HepG2 (cell line): ENCODE results near the gene PRXL2A. TPM values are rescaled to one million over a fixed set of nuclear protein-coding genes. Genes with fewer than 3 reads are reported as not detected.

ENCODE experiments used
- ETV6 ChIP-seq: sonication (generic); formaldehyde crosslinking; conservative IDR thresholded peaks from 2 replicates; pipeline ENCODE4 v1.4.0; 2020; ENCODE audit warnings: missing genetic modification reagents
- KAT7 ChIP-seq: IDR thresholded peaks from 2 replicates; pipeline ENCODE4 v1.6.1; 2018; ENCODE audit warnings: borderline replicate concordance, missing compliant biosample characterization
- MIER3 ChIP-seq: IDR thresholded peaks from 2 replicates; pipeline ENCODE4 v1.6.1; 2016; ENCODE audit warnings: missing compliant biosample characterization, borderline replicate concordance
- MIXL1 ChIP-seq: IDR thresholded peaks from 2 replicates; pipeline ENCODE4 v1.6.1; 2016
- PAWR ChIP-seq: sonication (generic); formaldehyde crosslinking; IDR thresholded peaks from 2 replicates; pipeline ENCODE4 v1.4.0; 2020; ENCODE audit warnings: missing genetic modification reagents, mild to moderate bottlenecking, borderline replicate concordance
- WIZ ChIP-seq: sonication (generic); formaldehyde crosslinking; IDR thresholded peaks from 2 replicates; pipeline ENCODE4 v1.5.1; 2020; ENCODE audit warnings: mild to moderate bottlenecking, missing genetic modification reagents
- ZNF224 ChIP-seq: sonication (generic); formaldehyde crosslinking; IDR thresholded peaks from 2 replicates; pipeline ENCODE4 v1.5.0; 2020; ENCODE audit warnings: mild to moderate bottlenecking, missing genetic modification reagents
- ZNF274 ChIP-seq: sonication (generic); formaldehyde crosslinking; IDR thresholded peaks from 2 replicates; pipeline ENCODE4 v1.5.1; 2020; ENCODE audit warnings: mild to moderate bottlenecking, missing genetic modification reagents
- ZNF282 ChIP-seq: fragments of 450-650 bp; IDR thresholded peaks from 2 replicates; pipeline ENCODE4 v1.6.1; 2018; ENCODE audit not compliant: partially characterized antibody
- ZNF296 ChIP-seq: sonication (generic); formaldehyde crosslinking; conservative IDR thresholded peaks from 2 replicates; pipeline ENCODE4 v1.5.0; 2020; ENCODE audit warnings: mild to moderate bottlenecking, missing genetic modification reagents
- ZNF33B ChIP-seq: sonication (generic); formaldehyde crosslinking; IDR thresholded peaks from 2 replicates; pipeline ENCODE4 v1.5.1; 2020; ENCODE audit warnings: mild to moderate bottlenecking, missing genetic modification reagents
- ZNF549 ChIP-seq: sonication (generic); formaldehyde crosslinking; IDR thresholded peaks from 2 replicates; pipeline ENCODE4 v1.5.0; 2020; ENCODE audit warnings: missing genetic modification reagents
- ZNF564 ChIP-seq: sonication (generic); formaldehyde crosslinking; IDR thresholded peaks from 2 replicates; pipeline ENCODE4 v1.8.1; 2023; ENCODE audit warnings: mild to moderate bottlenecking, missing genetic modification reagents
- polyA plus RNA-seq, 8 experiments: library from polyadenylated mRNA; depleted of rRNA in 3 of 8; stranded (reverse) in 7 of 8; unstranded in 1 of 8; fragments of >200 nt; fragmentation: Illumina TruSeq in 4 of 8; extraction: Trizol in 4 of 8; gene quantifications; 2 replicates each; pipeline versions ENCODE4 v1.2.1 to v1.2.3, GENCODE V29; 2011 to 2016; ENCODE audit warnings: low read depth in 4 of 8, missing spikeins in 1 of 8, mixed read lengths in 1 of 8; ENCODE audit not compliant: insufficient read depth in 1 of 8
- total RNA-seq, 5 experiments: library from RNA; depleted of rRNA; stranded (reverse); fragments of >200 nt; fragmentation: Illumina TruSeq; extraction: Trizol; gene quantifications; 2 replicates each; pipeline ENCODE4 v1.2.3, GENCODE V29; 2016; ENCODE audit warnings: low read depth in 1 of 5
- TF ChIP-seq, protein P1 (sequence below), 2 experiments: sonication (generic) in 1 of 2; formaldehyde crosslinking in 1 of 2; IDR thresholded peaks; 2 replicates each; pipeline versions ENCODE4 v1.4.0 to v1.6.1; 2018 to 2020; ENCODE audit warnings: missing genetic modification reagents in 2 of 2, borderline replicate concordance in 1 of 2, low read depth in 1 of 2, mild to moderate bottlenecking in 1 of 2, missing biosample characterization in 1 of 2
- TF ChIP-seq, protein P2 (sequence below): sonication (generic); formaldehyde crosslinking; conservative IDR thresholded peaks from 2 replicates; pipeline ENCODE4 v1.8.0; 2022; ENCODE audit warnings: mild to moderate bottlenecking, moderate library complexity, missing genetic modification reagents
- TF ChIP-seq, protein P3 (sequence below): sonication (generic); formaldehyde crosslinking; IDR thresholded peaks from 2 replicates; pipeline ENCODE4 v1.9.0; 2021; ENCODE audit warnings: mild to moderate bottlenecking, missing genetic modification reagents
- TF ChIP-seq, protein P4 (sequence below): IDR thresholded peaks from 2 replicates; pipeline ENCODE4 v1.6.1; 2016; ENCODE audit warnings: missing biosample characterization, missing genetic modification reagents, low read depth

The PRXL2A gene
- total and polyA plus RNA-seq, 2 of the 13 experiments (the other 11 are each of a cell fraction or from before 2014, with no cell fraction given) = 43.9 to 79.9 TPM

DNA sequence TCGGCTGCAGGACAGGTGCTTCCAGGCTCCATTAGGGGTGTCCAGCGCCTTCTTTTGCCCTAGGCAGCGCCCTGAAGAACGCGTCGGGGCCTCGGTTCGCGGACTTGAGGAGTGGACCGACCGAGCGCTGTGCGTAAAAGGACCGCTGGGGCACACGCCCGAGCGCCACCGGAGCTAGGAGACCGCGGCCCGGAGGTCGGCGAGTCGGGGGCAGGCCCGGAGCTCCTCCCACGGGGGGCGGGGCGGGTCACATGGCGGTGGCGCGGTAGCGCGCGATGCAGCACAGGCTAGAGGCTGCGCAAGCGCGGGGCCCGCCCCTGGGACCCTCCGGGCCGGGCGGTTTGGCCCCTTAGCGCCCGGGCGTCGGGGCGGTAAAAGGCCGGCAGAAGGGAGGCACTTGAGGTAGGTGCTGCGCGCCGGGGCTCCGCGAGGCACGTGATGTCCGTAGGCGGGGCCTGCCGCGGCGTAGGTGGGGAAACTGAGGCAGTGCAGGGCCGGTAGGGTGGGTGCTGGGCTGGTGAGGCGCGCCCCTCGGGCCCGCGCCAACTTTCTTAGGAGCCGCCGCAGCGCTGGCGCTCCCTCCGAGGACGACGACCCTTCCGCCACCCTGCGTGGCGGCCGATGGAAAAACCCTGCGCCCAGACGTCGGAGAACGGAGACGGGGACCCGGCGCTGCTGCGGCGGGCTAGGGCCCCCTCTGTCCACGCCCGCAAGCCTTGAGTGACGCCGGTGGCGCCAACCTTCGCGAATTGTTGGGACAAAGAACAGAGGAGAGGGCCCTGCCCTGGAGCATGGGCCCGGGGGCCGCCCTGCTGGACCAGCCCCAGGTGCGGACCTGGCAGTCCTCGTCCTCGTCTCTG is at the start of gene PRXL2A (continued):
- TF ChIP-seq ZNF224 (CRISPR knock-in tag) (no peak), ETV6 (CRISPR knock-in tag) (0 out of 2 replicates have a peak, but pooled peaks have one; percentile 19), MIXL1 (CRISPR knock-in tag) (no peak; the same call in 1 of the 2 replicates), ZNF274 (CRISPR knock-in tag) (peak; percentile 70; the same call in 1 of the 2 replicates), ZNF549 (peak; percentile 61; the same call in 1 of the 2 replicates), KAT7 (no peak; the same call in 1 of the 2 replicates), ZNF564 (peak; percentile 89), WIZ (CRISPR knock-in tag) (no peak), PAWR (CRISPR knock-in tag) (no peak), ZNF33B (peak; percentile 23; the same call in 1 of the 2 replicates), ZNF296 (no peak), ZNF282 (no peak), MIER3 (CRISPR knock-in tag) (0 out of 2 replicates have a peak, but pooled peaks have one; percentile 32)
- TF ChIP-seq, protein P1, sequence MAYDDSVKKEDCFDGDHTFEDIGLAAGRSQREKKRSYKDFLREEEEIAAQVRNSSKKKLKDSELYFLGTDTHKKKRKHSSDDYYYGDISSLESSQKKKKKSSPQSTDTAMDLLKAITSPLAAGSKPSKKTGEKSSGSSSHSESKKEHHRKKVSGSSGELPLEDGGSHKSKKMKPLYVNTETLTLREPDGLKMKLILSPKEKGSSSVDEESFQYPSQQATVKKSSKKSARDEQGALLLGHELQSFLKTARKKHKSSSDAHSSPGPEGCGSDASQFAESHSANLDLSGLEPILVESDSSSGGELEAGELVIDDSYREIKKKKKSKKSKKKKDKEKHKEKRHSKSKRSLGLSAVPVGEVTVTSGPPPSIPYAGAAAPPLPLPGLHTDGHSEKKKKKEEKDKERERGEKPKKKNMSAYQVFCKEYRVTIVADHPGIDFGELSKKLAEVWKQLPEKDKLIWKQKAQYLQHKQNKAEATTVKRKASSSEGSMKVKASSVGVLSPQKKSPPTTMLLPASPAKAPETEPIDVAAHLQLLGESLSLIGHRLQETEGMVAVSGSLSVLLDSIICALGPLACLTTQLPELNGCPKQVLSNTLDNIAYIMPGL (CRISPR knock-in tag; IDR thresholded peaks at IDR 0.05; ENCODE audit: borderline replicate concordance in 1 of 2, low read depth in 1 of 2) = peak in 1 of 2 experiments; percentile 79; a peak in 2 of 4 replicates
- TF ChIP-seq, protein P2, sequence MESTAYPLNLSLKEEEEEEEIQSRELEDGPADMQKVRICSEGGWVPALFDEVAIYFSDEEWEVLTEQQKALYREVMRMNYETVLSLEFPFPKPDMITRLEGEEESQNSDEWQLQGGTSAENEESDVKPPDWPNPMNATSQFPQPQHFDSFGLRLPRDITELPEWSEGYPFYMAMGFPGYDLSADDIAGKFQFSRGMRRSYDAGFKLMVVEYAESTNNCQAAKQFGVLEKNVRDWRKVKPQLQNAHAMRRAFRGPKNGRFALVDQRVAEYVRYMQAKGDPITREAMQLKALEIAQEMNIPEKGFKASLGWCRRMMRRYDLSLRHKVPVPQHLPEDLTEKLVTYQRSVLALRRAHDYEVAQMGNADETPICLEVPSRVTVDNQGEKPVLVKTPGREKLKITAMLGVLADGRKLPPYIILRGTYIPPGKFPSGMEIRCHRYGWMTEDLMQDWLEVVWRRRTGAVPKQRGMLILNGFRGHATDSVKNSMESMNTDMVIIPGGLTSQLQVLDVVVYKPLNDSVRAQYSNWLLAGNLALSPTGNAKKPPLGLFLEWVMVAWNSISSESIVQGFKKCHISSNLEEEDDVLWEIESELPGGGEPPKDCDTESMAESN (CRISPR knock-in tag) = peak; percentile 78
- TF ChIP-seq, protein P3, sequence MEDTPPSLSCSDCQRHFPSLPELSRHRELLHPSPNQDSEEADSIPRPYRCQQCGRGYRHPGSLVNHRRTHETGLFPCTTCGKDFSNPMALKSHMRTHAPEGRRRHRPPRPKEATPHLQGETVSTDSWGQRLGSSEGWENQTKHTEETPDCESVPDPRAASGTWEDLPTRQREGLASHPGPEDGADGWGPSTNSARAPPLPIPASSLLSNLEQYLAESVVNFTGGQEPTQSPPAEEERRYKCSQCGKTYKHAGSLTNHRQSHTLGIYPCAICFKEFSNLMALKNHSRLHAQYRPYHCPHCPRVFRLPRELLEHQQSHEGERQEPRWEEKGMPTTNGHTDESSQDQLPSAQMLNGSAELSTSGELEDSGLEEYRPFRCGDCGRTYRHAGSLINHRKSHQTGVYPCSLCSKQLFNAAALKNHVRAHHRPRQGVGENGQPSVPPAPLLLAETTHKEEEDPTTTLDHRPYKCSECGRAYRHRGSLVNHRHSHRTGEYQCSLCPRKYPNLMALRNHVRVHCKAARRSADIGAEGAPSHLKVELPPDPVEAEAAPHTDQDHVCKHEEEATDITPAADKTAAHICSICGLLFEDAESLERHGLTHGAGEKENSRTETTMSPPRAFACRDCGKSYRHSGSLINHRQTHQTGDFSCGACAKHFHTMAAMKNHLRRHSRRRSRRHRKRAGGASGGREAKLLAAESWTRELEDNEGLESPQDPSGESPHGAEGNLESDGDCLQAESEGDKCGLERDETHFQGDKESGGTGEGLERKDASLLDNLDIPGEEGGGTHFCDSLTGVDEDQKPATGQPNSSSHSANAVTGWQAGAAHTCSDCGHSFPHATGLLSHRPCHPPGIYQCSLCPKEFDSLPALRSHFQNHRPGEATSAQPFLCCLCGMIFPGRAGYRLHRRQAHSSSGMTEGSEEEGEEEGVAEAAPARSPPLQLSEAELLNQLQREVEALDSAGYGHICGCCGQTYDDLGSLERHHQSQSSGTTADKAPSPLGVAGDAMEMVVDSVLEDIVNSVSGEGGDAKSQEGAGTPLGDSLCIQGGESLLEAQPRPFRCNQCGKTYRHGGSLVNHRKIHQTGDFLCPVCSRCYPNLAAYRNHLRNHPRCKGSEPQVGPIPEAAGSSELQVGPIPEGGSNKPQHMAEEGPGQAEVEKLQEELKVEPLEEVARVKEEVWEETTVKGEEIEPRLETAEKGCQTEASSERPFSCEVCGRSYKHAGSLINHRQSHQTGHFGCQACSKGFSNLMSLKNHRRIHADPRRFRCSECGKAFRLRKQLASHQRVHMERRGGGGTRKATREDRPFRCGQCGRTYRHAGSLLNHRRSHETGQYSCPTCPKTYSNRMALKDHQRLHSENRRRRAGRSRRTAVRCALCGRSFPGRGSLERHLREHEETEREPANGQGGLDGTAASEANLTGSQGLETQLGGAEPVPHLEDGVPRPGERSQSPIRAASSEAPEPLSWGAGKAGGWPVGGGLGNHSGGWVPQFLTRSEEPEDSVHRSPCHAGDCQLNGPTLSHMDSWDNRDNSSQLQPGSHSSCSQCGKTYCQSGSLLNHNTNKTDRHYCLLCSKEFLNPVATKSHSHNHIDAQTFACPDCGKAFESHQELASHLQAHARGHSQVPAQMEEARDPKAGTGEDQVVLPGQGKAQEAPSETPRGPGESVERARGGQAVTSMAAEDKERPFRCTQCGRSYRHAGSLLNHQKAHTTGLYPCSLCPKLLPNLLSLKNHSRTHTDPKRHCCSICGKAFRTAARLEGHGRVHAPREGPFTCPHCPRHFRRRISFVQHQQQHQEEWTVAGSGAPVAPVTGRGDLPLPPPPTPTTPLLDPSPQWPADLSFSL (CRISPR knock-in tag) = no peak
- TF ChIP-seq, protein P4, sequence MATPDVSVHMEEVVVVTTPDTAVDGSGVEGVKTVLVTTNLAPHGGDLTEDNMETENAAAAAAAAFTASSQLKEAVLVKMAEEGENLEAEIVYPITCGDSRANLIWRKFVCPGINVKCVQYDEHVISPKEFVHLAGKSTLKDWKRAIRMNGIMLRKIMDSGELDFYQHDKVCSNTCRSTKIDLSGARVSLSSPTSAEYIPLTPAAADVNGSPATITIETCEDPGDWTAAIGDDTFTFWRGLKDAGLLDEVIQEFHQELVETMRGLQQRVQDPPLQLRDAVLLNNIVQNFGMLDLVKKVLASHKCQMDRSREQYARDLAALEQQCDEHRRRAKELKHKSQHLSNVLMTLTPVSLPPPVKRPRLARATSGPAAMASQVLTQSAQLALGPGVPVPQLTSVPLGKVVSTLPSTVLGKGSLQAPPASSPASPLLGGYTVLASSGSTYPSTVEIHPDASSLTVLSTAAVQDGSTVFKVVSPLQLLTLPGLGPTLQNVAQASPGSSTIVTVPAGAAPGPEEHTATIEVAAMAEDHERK (CRISPR knock-in tag) = no peak; the same call in 1 of the 2 replicates
